ENCODE data around the gene GPR17. TPM values are rescaled to one million over a fixed set of nuclear protein-coding genes. Genes with fewer than 3 reads are reported as not detected.
A peak's percentile ranks its signal among the peaks of the same experiment; 100 is the strongest.

GPR17 gene
- total RNA-seq, 1 donor from 2014 or later, result 0.18 TPM

DNA sequence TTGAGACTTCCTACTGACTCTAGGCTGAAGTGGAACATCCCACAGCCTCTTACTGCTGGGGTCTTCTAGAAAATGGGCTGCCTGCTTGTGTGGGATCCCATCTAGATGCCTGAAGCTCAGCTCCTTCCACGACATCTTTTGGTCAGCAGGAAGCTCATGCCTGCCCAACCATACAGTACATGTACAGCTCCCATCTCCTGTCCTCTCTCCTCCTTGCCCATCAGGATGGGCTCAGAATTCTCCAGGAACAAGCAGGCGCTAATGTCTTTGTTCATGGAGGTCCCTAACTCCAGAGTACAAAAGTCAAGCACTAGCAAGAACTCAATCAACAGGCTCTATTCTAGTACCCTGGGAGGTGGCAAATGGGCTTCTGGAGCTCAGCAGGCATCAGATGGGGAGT is 31.7 kb upstream of the GPR17 start:
- no peak for DNase-seq (ENCODE audit: low read depth)
- no peak overlapping the region for H3K27ac ChIP-seq (ENCODE audit: low read depth, low read length)
- no peak overlapping the region for H3K4me2 ChIP-seq (ENCODE audit: low read length)
- no peaks in the 10 kb centered on the region for H3K36me3 ChIP-seq (ENCODE audit: insufficient read depth, low read length)
- no peaks in the 10 kb centered on the region for H3K4me1 ChIP-seq (ENCODE audit: insufficient read depth, low read length)
- H3K27ac Mint-ChIP-seq (ENCODE audit: unreplicated experiment), result no peak overlapping the region
- H3K9me3 ChIP-seq (ENCODE audit: insufficient read depth, low read depth, low read length), result peaks cover 9% of the 10 kb centered on the region
- H3K27me3 Mint-ChIP-seq (ENCODE audit: low read depth, unreplicated experiment), result peaks cover 17% of the 10 kb centered on the region
- peaks cover 22% of the 10 kb centered on the region for H3K9me3 Mint-ChIP-seq (ENCODE audit: unreplicated experiment)
- H3K4me1 Mint-ChIP-seq (ENCODE audit: low read depth, unreplicated experiment), result peaks cover 19% of the 10 kb centered on the region
- H4K20me1 ChIP-seq (ENCODE audit: insufficient read depth, low read length), result no peaks in the 10 kb centered on the region
- H3K27me3 ChIP-seq (ENCODE audit: insufficient read depth, low read length), result no peaks in the 10 kb centered on the region
- no peak overlapping the region for H2AFZ ChIP-seq (ENCODE audit: low read depth, low read length)
- no peak for FAIRE-seq
- TF ChIP-seq EZH2 (IDR thresholded peaks at IDR 0.05; ENCODE audit: insufficient read depth, low read length), result no peak
- TF ChIP-seq, protein P1, sequence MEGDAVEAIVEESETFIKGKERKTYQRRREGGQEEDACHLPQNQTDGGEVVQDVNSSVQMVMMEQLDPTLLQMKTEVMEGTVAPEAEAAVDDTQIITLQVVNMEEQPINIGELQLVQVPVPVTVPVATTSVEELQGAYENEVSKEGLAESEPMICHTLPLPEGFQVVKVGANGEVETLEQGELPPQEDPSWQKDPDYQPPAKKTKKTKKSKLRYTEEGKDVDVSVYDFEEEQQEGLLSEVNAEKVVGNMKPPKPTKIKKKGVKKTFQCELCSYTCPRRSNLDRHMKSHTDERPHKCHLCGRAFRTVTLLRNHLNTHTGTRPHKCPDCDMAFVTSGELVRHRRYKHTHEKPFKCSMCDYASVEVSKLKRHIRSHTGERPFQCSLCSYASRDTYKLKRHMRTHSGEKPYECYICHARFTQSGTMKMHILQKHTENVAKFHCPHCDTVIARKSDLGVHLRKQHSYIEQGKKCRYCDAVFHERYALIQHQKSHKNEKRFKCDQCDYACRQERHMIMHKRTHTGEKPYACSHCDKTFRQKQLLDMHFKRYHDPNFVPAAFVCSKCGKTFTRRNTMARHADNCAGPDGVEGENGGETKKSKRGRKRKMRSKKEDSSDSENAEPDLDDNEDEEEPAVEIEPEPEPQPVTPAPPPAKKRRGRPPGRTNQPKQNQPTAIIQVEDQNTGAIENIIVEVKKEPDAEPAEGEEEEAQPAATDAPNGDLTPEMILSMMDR (IDR thresholded peaks at IDR 0.05; ENCODE audit: insufficient read depth, low read depth, low read length), result no peak
- no peak overlapping the region for H3K4me3 ChIP-seq (ENCODE audit: insufficient read depth, low read depth, low read length)
- peaks cover 2% of the 10 kb centered on the region for H3K36me3 Mint-ChIP-seq (ENCODE audit: low read depth, unreplicated experiment)
- no peak overlapping the region for H3K4me3 Mint-ChIP-seq (ENCODE audit: unreplicated experiment)
- no peak overlapping the region for H3K9ac ChIP-seq (ENCODE audit: low read length)
- no peaks in the 10 kb centered on the region for H3K79me2 ChIP-seq (ENCODE audit: insufficient read depth, low read length)

GRCh38 chr2:127614731-127615130 is 31.2 kb upstream of the GPR17 start:
- Histone ChIP-seq H4K20me1 (ENCODE audit: insufficient read depth, low read length) (no peaks in the 10 kb centered on the region), H3K27ac (ENCODE audit: low read depth, low read length) (no peak overlapping the region), H3K9ac (ENCODE audit: low read length) (no peak overlapping the region), H3K4me2 (ENCODE audit: low read length) (no peak overlapping the region), H3K4me1 (ENCODE audit: insufficient read depth, low read length) (no peaks in the 10 kb centered on the region), H2AFZ (ENCODE audit: low read depth, low read length) (no peak overlapping the region), H3K79me2 (ENCODE audit: insufficient read depth, low read length) (no peaks in the 10 kb centered on the region), H3K27me3 (ENCODE audit: insufficient read depth, low read length) (no peaks in the 10 kb centered on the region), H3K36me3 (ENCODE audit: insufficient read depth, low read length) (no peaks in the 10 kb centered on the region), H3K4me3 (ENCODE audit: insufficient read depth, low read depth, low read length) (no peak overlapping the region), H3K9me3 (ENCODE audit: insufficient read depth, low read depth, low read length) (peaks cover 9% of the 10 kb centered on the region)
- FAIRE-seq (no peak), DNase-seq (ENCODE audit: low read depth) (peak; percentile 10)
- Mint-ChIP-seq H3K9me3 (ENCODE audit: unreplicated experiment) (peaks cover 22% of the 10 kb centered on the region), H3K27ac (ENCODE audit: unreplicated experiment) (no peak overlapping the region), H3K4me3 (ENCODE audit: unreplicated experiment) (peak overlapping the region; percentile 28), H3K4me1 (ENCODE audit: low read depth, unreplicated experiment) (peaks cover 19% of the 10 kb centered on the region), H3K27me3 (ENCODE audit: low read depth, unreplicated experiment) (peaks cover 15% of the 10 kb centered on the region), H3K36me3 (ENCODE audit: low read depth, unreplicated experiment) (peaks cover 2% of the 10 kb centered on the region)
- TF ChIP-seq, protein P1 (IDR thresholded peaks at IDR 0.05; ENCODE audit: insufficient read depth, low read depth, low read length), result no peak
- TF ChIP-seq EZH2 (IDR thresholded peaks at IDR 0.05; ENCODE audit: insufficient read depth, low read length), result no peak

DNA sequence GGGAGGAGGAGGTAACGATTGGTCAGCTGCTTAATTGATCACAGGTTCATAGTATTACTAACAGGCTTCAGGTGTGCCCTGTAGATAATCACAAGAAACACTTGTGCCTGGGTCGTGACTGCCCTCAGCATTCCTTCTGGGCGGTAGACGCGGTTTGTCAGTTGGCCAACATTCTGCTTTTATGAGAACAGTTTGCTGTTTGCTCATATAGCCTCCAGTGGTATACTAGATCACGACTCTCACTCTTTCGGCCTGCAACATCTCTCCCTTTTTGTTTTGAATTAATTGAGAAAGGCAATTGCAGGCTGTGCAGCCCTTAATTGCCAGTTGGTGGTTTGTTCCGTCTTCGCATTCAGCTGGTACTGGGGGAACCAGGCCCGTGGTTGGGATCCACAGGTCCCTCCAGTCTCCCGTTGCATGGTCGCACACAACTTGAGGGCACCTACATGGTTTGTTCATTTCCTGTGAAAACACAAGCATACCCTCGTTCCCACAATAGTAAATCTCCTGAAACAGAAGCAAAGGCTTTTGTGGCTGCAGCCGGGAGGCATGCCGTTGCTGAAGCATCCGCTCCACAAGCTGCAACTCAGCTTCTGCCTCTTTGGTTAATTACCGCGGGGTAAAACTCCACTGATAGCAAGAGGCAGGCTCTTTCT is 30.3 kb upstream of the GPR17 start:
- peaks cover 14% of the 10 kb centered on the region for H3K27me3 Mint-ChIP-seq (ENCODE audit: low read depth, unreplicated experiment)
- no peaks in the 10 kb centered on the region for H3K79me2 ChIP-seq (ENCODE audit: insufficient read depth, low read length)
- H3K4me1 ChIP-seq (ENCODE audit: insufficient read depth, low read length), result no peaks in the 10 kb centered on the region
- FAIRE-seq, result no peak
- H3K36me3 ChIP-seq (ENCODE audit: insufficient read depth, low read length), result no peaks in the 10 kb centered on the region
- DNase-seq (ENCODE audit: low read depth), result no peak
- H3K4me3 Mint-ChIP-seq (ENCODE audit: unreplicated experiment), result peak overlapping the region; percentile 37
- no peak overlapping the region for H2AFZ ChIP-seq (ENCODE audit: low read depth, low read length)
- peaks cover 9% of the 10 kb centered on the region for H3K9me3 ChIP-seq (ENCODE audit: insufficient read depth, low read depth, low read length)
- peaks cover 2% of the 10 kb centered on the region for H3K36me3 Mint-ChIP-seq (ENCODE audit: low read depth, unreplicated experiment)
- no peak overlapping the region for H3K4me3 ChIP-seq (ENCODE audit: insufficient read depth, low read depth, low read length)
- H3K4me2 ChIP-seq (ENCODE audit: low read length), result no peak overlapping the region
- H3K27ac ChIP-seq (ENCODE audit: low read depth, low read length), result no peak overlapping the region
- H3K27ac Mint-ChIP-seq (ENCODE audit: unreplicated experiment), result no peak overlapping the region
- peaks cover 19% of the 10 kb centered on the region for H3K4me1 Mint-ChIP-seq (ENCODE audit: low read depth, unreplicated experiment)
- H4K20me1 ChIP-seq (ENCODE audit: insufficient read depth, low read length), result no peaks in the 10 kb centered on the region
- no peak overlapping the region for H3K9ac ChIP-seq (ENCODE audit: low read length)
- peaks cover 21% of the 10 kb centered on the region for H3K9me3 Mint-ChIP-seq (ENCODE audit: unreplicated experiment)
- TF ChIP-seq, protein P1 (IDR thresholded peaks at IDR 0.05; ENCODE audit: insufficient read depth, low read depth, low read length), result no peak
- no peak for TF ChIP-seq EZH2 (IDR thresholded peaks at IDR 0.05; ENCODE audit: insufficient read depth, low read length)
- H3K27me3 ChIP-seq (ENCODE audit: insufficient read depth, low read length), result no peaks in the 10 kb centered on the region

All from astrocyte (in vitro differentiated cells and primary cell).